ENCODE results near the gene ZNF408.

DNA sequence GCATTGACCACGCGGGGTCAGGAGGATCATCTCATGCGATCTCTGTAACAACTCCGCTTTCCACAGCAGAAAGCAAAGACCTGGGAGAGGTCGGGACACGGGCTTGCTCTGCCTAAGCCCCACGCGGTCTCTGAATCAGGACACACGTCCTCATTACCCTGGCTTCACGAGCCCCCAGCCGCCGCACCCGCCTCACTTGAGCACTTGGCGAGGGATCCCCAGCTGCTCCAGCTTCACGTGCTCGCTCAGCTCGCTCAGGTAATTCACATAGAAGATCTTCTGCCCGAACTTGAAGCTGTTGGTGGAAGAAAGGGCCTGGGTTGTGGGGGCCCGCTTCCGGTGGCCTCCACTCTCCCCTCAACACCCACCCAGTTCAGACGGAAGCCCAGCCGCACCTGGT, 20.0 kb upstream of the ZNF408 start:
- TF ChIP-seq CTCF (IDR thresholded peaks at IDR 0.05): no peak
- TF ChIP-seq, protein P1, sequence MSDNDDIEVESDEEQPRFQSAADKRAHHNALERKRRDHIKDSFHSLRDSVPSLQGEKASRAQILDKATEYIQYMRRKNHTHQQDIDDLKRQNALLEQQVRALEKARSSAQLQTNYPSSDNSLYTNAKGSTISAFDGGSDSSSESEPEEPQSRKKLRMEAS (IDR thresholded peaks at IDR 0.05; ENCODE audit: low read depth): no peak
- TF ChIP-seq, protein P2, sequence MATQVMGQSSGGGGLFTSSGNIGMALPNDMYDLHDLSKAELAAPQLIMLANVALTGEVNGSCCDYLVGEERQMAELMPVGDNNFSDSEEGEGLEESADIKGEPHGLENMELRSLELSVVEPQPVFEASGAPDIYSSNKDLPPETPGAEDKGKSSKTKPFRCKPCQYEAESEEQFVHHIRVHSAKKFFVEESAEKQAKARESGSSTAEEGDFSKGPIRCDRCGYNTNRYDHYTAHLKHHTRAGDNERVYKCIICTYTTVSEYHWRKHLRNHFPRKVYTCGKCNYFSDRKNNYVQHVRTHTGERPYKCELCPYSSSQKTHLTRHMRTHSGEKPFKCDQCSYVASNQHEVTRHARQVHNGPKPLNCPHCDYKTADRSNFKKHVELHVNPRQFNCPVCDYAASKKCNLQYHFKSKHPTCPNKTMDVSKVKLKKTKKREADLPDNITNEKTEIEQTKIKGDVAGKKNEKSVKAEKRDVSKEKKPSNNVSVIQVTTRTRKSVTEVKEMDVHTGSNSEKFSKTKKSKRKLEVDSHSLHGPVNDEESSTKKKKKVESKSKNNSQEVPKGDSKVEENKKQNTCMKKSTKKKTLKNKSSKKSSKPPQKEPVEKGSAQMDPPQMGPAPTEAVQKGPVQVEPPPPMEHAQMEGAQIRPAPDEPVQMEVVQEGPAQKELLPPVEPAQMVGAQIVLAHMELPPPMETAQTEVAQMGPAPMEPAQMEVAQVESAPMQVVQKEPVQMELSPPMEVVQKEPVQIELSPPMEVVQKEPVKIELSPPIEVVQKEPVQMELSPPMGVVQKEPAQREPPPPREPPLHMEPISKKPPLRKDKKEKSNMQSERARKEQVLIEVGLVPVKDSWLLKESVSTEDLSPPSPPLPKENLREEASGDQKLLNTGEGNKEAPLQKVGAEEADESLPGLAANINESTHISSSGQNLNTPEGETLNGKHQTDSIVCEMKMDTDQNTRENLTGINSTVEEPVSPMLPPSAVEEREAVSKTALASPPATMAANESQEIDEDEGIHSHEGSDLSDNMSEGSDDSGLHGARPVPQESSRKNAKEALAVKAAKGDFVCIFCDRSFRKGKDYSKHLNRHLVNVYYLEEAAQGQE (IDR thresholded peaks at IDR 0.05; ENCODE audit: low read depth, low read length): no peak
- no peak for TF ChIP-seq EP300 (IDR thresholded peaks at IDR 0.05; ENCODE audit: borderline replicate concordance in 1 of 2, low read depth in 1 of 2, low read length in 1 of 2)
